A549 (cell line): ENCODE measurements around the gene TNS3.

Source experiments
- CEBPB ChIP-seq, 2 experiments: fragments of >200 bp in 1 of 2; sonication (Bioruptor Twin) in 1 of 2; formaldehyde crosslinking in 1 of 2; IDR thresholded peaks; 2 replicates each; pipeline ENCODE4 v1.6.1; 2012 to 2016
- HES2 ChIP-seq: fragments of >200 bp; sonication (Bioruptor Twin); formaldehyde crosslinking; IDR thresholded peaks from 2 replicates; pipeline ENCODE4 v1.6.1; 2016
- HEYL ChIP-seq: fragments of 250-450 bp; sonication (Bioruptor Pico); IDR thresholded peaks from 2 replicates; pipeline ENCODE4 v1.8.0; 2021; ENCODE audit warnings: mild to moderate bottlenecking, moderate library complexity
- HOXB13 ChIP-seq: fragments of 250-450 bp; sonication (Bioruptor Pico); IDR thresholded peaks from 2 replicates; pipeline ENCODE4 v1.5.0; 2020; ENCODE audit warnings: low read depth, mild to moderate bottlenecking, moderate library complexity
- JUNB ChIP-seq: fragments of >200 bp; sonication (Bioruptor Twin); formaldehyde crosslinking; IDR thresholded peaks from 2 replicates; pipeline ENCODE4 v1.6.1; 2016
- MYC ChIP-seq: IDR thresholded peaks from 2 replicates; pipeline ENCODE4 v1.6.1; 2012; ENCODE audit warnings: mild to moderate bottlenecking, inconsistent platforms, low read length, improper control_type of control experiment, borderline replicate concordance
- POLR2A ChIP-seq: IDR thresholded peaks from 2 replicates; pipeline ENCODE4 v1.6.1; 2012; ENCODE audit warnings: mild to moderate bottlenecking, low read length
- RCOR1 ChIP-seq: fragments of 150-350 bp; IDR thresholded peaks from 2 replicates; pipeline ENCODE4 v1.6.1; 2014; ENCODE audit warnings: antibody characterized with exemption, low read length, low read depth
- RFX5 ChIP-seq: fragments of 450-650 bp; IDR thresholded peaks from 2 replicates; pipeline ENCODE4 v1.7.1; 2014; ENCODE audit warnings: antibody characterized with exemption, mild to moderate bottlenecking, moderate library complexity
- SMC3 ChIP-seq: fragments of >200 bp; sonication (Bioruptor Twin); formaldehyde crosslinking; IDR thresholded peaks from 3 replicates; pipeline ENCODE4 v1.6.1; 2018; ENCODE audit warnings: inconsistent platforms
- TF ChIP-seq, protein P1 (sequence below): fragments of >200 bp; sonication (Bioruptor Twin); formaldehyde crosslinking; IDR thresholded peaks from 3 replicates; pipeline ENCODE4 v1.5.1; 2016
- TF ChIP-seq, protein P2 (sequence below): fragments of 200-600 bp; sonication (generic); IDR thresholded peaks from 2 replicates; pipeline ENCODE4 v1.6.1; 2016; ENCODE audit warnings: antibody characterized with exemption, mild to moderate bottlenecking, moderate library complexity

DNA sequence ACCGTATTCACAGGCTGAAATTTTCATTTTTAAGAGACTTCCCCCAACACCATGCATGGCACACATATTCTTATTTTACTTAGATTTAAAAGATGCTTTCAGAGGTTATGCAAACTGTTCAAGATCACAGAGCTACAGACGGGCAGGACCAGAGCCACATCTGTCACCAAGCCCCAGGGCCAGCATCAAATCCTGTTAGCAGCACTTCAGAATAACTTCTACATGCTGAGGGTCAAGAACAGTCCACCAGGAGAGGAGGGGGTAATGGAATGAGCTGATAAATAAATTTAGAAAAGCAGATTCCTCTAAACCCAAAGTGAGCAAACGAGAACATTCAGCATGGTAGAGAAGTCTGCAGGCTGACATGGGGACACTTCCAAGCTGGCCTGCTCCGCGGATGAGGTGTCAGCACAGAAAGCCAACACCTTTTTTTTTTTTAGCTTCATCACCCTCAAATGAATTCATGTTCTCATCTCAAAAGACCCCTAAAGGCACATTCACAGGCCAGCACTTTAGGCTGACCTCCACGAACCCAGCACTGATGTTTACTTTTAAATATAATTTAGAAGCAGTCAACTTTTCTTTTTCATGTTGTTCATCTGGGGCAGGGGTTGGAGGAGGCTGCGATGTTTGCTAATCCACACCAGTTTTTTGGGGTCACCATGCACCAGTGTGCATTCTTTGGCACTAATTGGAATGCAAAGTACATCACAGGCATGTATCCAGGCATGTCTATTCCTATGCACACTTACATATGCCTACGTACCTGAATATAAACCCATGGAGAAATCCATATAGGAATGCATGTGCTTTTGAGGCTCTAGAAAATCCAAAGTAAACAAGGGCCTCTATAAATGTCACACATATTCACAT, 249.0 kb downstream of the TNS3 start:
- TF ChIP-seq, protein P1, sequence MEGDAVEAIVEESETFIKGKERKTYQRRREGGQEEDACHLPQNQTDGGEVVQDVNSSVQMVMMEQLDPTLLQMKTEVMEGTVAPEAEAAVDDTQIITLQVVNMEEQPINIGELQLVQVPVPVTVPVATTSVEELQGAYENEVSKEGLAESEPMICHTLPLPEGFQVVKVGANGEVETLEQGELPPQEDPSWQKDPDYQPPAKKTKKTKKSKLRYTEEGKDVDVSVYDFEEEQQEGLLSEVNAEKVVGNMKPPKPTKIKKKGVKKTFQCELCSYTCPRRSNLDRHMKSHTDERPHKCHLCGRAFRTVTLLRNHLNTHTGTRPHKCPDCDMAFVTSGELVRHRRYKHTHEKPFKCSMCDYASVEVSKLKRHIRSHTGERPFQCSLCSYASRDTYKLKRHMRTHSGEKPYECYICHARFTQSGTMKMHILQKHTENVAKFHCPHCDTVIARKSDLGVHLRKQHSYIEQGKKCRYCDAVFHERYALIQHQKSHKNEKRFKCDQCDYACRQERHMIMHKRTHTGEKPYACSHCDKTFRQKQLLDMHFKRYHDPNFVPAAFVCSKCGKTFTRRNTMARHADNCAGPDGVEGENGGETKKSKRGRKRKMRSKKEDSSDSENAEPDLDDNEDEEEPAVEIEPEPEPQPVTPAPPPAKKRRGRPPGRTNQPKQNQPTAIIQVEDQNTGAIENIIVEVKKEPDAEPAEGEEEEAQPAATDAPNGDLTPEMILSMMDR: no peak
- TF ChIP-seq, protein P2, sequence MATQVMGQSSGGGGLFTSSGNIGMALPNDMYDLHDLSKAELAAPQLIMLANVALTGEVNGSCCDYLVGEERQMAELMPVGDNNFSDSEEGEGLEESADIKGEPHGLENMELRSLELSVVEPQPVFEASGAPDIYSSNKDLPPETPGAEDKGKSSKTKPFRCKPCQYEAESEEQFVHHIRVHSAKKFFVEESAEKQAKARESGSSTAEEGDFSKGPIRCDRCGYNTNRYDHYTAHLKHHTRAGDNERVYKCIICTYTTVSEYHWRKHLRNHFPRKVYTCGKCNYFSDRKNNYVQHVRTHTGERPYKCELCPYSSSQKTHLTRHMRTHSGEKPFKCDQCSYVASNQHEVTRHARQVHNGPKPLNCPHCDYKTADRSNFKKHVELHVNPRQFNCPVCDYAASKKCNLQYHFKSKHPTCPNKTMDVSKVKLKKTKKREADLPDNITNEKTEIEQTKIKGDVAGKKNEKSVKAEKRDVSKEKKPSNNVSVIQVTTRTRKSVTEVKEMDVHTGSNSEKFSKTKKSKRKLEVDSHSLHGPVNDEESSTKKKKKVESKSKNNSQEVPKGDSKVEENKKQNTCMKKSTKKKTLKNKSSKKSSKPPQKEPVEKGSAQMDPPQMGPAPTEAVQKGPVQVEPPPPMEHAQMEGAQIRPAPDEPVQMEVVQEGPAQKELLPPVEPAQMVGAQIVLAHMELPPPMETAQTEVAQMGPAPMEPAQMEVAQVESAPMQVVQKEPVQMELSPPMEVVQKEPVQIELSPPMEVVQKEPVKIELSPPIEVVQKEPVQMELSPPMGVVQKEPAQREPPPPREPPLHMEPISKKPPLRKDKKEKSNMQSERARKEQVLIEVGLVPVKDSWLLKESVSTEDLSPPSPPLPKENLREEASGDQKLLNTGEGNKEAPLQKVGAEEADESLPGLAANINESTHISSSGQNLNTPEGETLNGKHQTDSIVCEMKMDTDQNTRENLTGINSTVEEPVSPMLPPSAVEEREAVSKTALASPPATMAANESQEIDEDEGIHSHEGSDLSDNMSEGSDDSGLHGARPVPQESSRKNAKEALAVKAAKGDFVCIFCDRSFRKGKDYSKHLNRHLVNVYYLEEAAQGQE: no peak
- TF ChIP-seq POLR2A (no peak), RFX5 (no peak), HES2 (no peak), JUNB (no peak), HEYL (CRISPR knock-in tag) (no peak), SMC3 (no peak), HOXB13 (CRISPR knock-in tag) (no peak), RCOR1 (no peak), CEBPB (IDR thresholded peaks at IDR 0.05) (no peak), MYC (no peak)
